Lower lobe of right lung (tissue), 2 donors: ENCODE measurements around the gene FGGY. TPM values are rescaled to one million over a fixed set of nuclear protein-coding genes. Genes with fewer than 3 reads are reported as not detected.
A peak's percentile ranks its signal among the peaks of the same experiment; 100 is the strongest.
"Not testable (repeated sequence)": the region's sequence is repeated elsewhere in the genome, so short reads cannot be mapped to it uniquely, and the experiment has no call there.

ENCODE experiments used
- ATAC-seq, 2 donors: fragments of 200-7000 bp; cut with Tn5 transposase; one replicate each; pipeline ENCODE4 v1.9.1; 2020 to 2022; ENCODE audit warnings: mild to moderate bottlenecking in 2 of 2, moderate library complexity in 2 of 2
- DNase-seq: peaks from one replicate; pipeline ENCODE4 v3.0.0-alpha.2; 2020
- H3K27ac ChIP-seq: fragments of 200-600 bp; one replicate; pipeline ENCODE4 v1.8.0; 2022
- H3K27me3 ChIP-seq: fragments of 200-600 bp; one replicate; pipeline ENCODE4 v1.8.0; 2022; ENCODE audit warnings: low read depth
- H3K36me3 ChIP-seq: fragments of 200-600 bp; one replicate; pipeline ENCODE4 v1.8.0; 2022; ENCODE audit warnings: mild to moderate bottlenecking
- H3K4me1 ChIP-seq: fragments of 200-600 bp; one replicate; pipeline ENCODE4 v1.8.0; 2022
- H3K4me3 ChIP-seq: fragments of 200-600 bp; one replicate; pipeline ENCODE4 v1.8.0; 2022; ENCODE audit warnings: mild to moderate bottlenecking
- H3K9me3 ChIP-seq: fragments of 200-600 bp; one replicate; pipeline ENCODE4 v1.8.0; 2022
- CTCF ChIP-seq: fragments of 200-600 bp; IDR thresholded peaks from one replicate; pipeline ENCODE4 v1.8.0; 2022; ENCODE audit warnings: antibody characterized with exemption, mild to moderate bottlenecking
- intact Hi-C: fragments of 100-400 bp; cut with DNase I; formaldehyde crosslinking; loops from one replicate; pipeline ENCODE4 v1.11.0; 2022
- total RNA-seq: library from RNA; stranded (reverse); fragmentation: NEBNext Ultra II Directional; extraction: Animal tissue kit (Norgen Biotek cat#: 25700); gene quantifications from one replicate; pipeline ENCODE4 v1.2.1, GENCODE V29; 2021
- donor health status: DM: no; HTN: yes; CAD: no; lungs with severe emphysema.

Gene FGGY
- total RNA-seq, 1 donor from 2014 or later, result 31.4 TPM

- TF ChIP-seq CTCF, result no peak
- intact Hi-C loops, result no loop called here
- Histone ChIP-seq H3K27ac (no peak overlapping the region), H3K27me3 (no peaks in the 10 kb centered on the region), H3K9me3 (no peaks in the 10 kb centered on the region), H3K4me1 (peaks cover 49% of the 10 kb centered on the region), H3K4me3 (no peak overlapping the region), H3K36me3 (no peaks in the 10 kb centered on the region)
- DNase-seq, result no peak
- no peak for ATAC-seq
These were observed 2.5 kb upstream of the FGGY start for GRCh38 chr1:59294423-59294822.

GRCh38 chr1:59295618-59296017 lies 1.3 kb upstream of the FGGY start:
- H3K36me3 ChIP-seq, result no peaks in the 10 kb centered on the region
- TF ChIP-seq CTCF, result no peak
- H3K9me3 ChIP-seq, result no peaks in the 10 kb centered on the region
- peak overlapping the region; percentile 94 for H3K27ac ChIP-seq
- intact Hi-C loops, result no loop called here
- no peak for ATAC-seq
- H3K27me3 ChIP-seq, result no peaks in the 10 kb centered on the region
- no peak for DNase-seq
- H3K4me1 ChIP-seq, result peaks cover 49% of the 10 kb centered on the region
- H3K4me3 ChIP-seq, result peak overlapping the region; percentile 56

- H3K27ac ChIP-seq, result peak overlapping the region; percentile 94
- DNase-seq (no peak), ATAC-seq (no peak)
- peaks cover 31% of the 10 kb centered on the region for H3K4me1 ChIP-seq
- no peaks in the 10 kb centered on the region for H3K9me3 ChIP-seq
- H3K36me3 ChIP-seq, result no peaks in the 10 kb centered on the region
- no peak for TF ChIP-seq CTCF
- intact Hi-C loops, result no loop called here
- no peak overlapping the region for H3K4me3 ChIP-seq
- H3K27me3 ChIP-seq, result no peaks in the 10 kb centered on the region
These were observed 1.2 kb downstream of the FGGY start for GRCh38 chr1:59298026-59298583.

- no peaks in the 10 kb centered on the region for H3K36me3 ChIP-seq
- H3K9me3 ChIP-seq, result no peaks in the 10 kb centered on the region
- no peak for ATAC-seq
- DNase-seq, result no peak
- H3K27ac ChIP-seq, result peak overlapping the region; percentile 94
- H3K4me1 ChIP-seq, result peaks cover 28% of the 10 kb centered on the region
- no peaks in the 10 kb centered on the region for H3K27me3 ChIP-seq
- no peak for TF ChIP-seq CTCF
- no peak overlapping the region for H3K4me3 ChIP-seq
- intact Hi-C loops, result no loop called here
These were observed 1.9 kb downstream of the FGGY start for GRCh38 chr1:59298710-59299346.

GRCh38 chr1:59299670-59300069 lies 2.8 kb downstream of the FGGY start:
- H3K27me3 ChIP-seq, intact Hi-C loops, H3K4me3 ChIP-seq, ATAC-seq, H3K36me3 ChIP-seq, H3K9me3 ChIP-seq, H3K27ac ChIP-seq, DNase-seq: not testable (repeated sequence)
- peaks cover 28% of the 10 kb centered on the region for H3K4me1 ChIP-seq

- intact Hi-C loops, result no loop called here
- Histone ChIP-seq H3K4me3 (no peak overlapping the region), H3K27ac (no peak overlapping the region), H3K36me3 (no peaks in the 10 kb centered on the region), H3K9me3 (peaks cover 17% of the 10 kb centered on the region), H3K4me1 (peaks cover 18% of the 10 kb centered on the region), H3K27me3 (no peaks in the 10 kb centered on the region)
- no peak for TF ChIP-seq CTCF
- DNase-seq (no peak), ATAC-seq (no peak)
These were observed 5.4 kb downstream of the FGGY start for GRCh38 chr1:59302297-59302696.
